HFF-Myc (cell line): ENCODE data around the gene ABLIM3.
A peak's percentile ranks its signal among the peaks of the same experiment; 100 is the strongest.

Experiments used
- DNase-seq: peaks from one replicate; pipeline ENCODE4 v3.0.0-alpha.2; 2011; ENCODE audit warnings: low read depth; ENCODE audit errors: extremely low read depth
- H3K4me3 ChIP-seq: replicated peaks from 2 replicates; pipeline ENCODE4 v1.5.1; 2011; ENCODE audit warnings: low read depth, mild to moderate bottlenecking, control low read depth, low read length
- CTCF ChIP-seq: IDR thresholded peaks from 2 replicates; pipeline ENCODE4 v1.5.1; 2012; ENCODE audit warnings: mild to moderate bottlenecking, low read depth, low read length, control low read depth; ENCODE audit errors: missing control alignments

ABLIM3 gene

GRCh38 chr5:149140197-149141002 is 893 bp upstream of the ABLIM3 start:
- H3K4me3 ChIP-seq = no peak overlapping the region
- no peak for DNase-seq
- no peak for TF ChIP-seq CTCF

GRCh38 chr5:149141957-149142851 is 911 bp downstream of the ABLIM3 start:
- no peak for DNase-seq
- H3K4me3 ChIP-seq = peak overlapping the region; percentile 75
- no peak for TF ChIP-seq CTCF

- TF ChIP-seq CTCF = no peak
- DNase-seq = no peak
- no peak overlapping the region for H3K4me3 ChIP-seq
These were observed 2.2 kb downstream of the ABLIM3 start for GRCh38 chr5:149143470-149143869.

- no peak for TF ChIP-seq CTCF
- H3K4me3 ChIP-seq = no peak overlapping the region
- no peak for DNase-seq
These were observed 3.3 kb downstream of the ABLIM3 start for GRCh38 chr5:149144637-149145036.

- no peak for DNase-seq
- TF ChIP-seq CTCF = no peak
- no peak overlapping the region for H3K4me3 ChIP-seq
These were observed 3.8 kb downstream of the ABLIM3 start for GRCh38 chr5:149145138-149145537.

GRCh38 chr5:149147676-149148075 is 6.4 kb downstream of the ABLIM3 start:
- DNase-seq = no peak

More at GRCh38 chr5:149147676-149148075, 6.4 kb downstream of the ABLIM3 start:
- no peak overlapping the region for H3K4me3 ChIP-seq
- TF ChIP-seq CTCF = no peak
